Right ventricle myocardium inferior (tissue), 1 donor: ENCODE results near the gene FAM222A. TPM values are rescaled to one million over a fixed set of nuclear protein-coding genes. Genes with fewer than 3 reads are reported as not detected.

ENCODE experiments used
- ATAC-seq: fragments of 200-7000 bp; cut with Tn5 transposase; one replicate; pipeline ENCODE4 v1.9.1; 2020; ENCODE audit warnings: mild to moderate bottlenecking, moderate library complexity
- DNase-seq: peaks from one replicate; pipeline ENCODE4 v3.0.0; 2021; ENCODE audit errors: missing footprints
- intact Hi-C: fragments of 100-400 bp; cut with DNase I; formaldehyde crosslinking; loops from one replicate; pipeline ENCODE4 v1.11.0; 2022
- total RNA-seq: library from RNA; stranded (reverse); fragmentation: NEBNext Ultra II Directional; extraction: Animal tissue kit (Norgen Biotek cat#: 25700); gene quantifications from one replicate; pipeline ENCODE4 v1.2.1, GENCODE V29; 2021
- donor health status: DM: no; HTN: yes; CAD: no; lungs with severe emphysema.

Gene FAM222A
- total RNA-seq, 1 donor from 2014 or later = 27.4 TPM

DNA sequence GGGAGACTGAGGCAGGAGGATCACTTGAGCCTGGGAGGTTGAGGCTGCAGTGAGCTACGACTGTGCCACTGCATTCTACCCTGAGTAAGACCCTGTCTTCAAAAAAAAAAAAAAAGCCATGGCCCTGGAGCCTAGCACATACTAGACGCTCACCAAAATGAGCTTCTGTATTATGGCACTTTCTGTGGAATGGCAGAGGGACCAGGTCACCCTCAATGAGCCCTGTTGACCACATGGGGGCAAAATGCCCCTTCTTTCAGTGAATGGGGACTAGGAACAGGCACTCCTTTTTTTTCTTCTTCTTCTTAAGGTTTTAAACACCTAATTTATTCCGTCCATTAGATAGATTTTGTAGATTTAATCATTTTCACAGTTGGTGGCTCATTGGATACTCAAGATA, 50.5 kb downstream of the FAM222A start:
- DNase-seq (no peak), ATAC-seq (no peak)
- intact Hi-C loops = loop anchor here (5.0 kb wide), 1 partner anchor 52 kb away; the partner anchor contains the start of gene FAM222A

DNA sequence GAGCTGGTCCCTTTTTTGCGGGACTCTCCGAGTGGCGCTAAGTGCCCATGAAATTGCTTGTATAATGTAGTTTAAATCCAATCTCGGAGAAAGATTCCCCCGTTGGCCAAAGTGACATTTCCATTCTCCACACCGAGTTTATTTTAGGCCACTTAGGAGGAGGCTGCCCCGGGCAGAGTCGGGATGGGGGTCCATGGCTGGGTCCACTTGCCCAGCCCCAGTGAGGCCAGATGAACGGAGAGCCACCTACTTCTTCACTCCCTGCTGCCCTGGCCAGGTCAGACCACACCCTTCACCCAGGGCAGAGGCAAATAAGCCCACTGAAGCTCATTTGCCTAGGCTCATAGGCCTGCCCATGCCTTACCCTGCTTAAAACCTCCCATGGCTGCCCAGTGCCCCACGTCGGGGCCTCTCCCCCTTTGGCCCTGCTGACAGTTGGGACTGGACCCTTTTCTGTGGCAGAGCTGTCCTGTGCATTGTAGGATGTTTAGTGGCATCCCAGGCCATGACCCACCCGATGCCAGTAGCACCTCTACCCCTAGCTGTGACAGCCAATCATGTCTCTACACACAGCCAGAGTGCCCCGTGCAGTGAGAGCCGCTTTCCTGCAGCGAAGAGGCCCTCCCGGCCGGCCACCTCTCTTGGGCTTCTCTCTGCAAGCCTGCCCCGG, 51.3 kb downstream of the FAM222A start:
- intact Hi-C loops = loop anchor here (5.0 kb wide), 1 partner anchor 53 kb away; the partner anchor contains the start of gene FAM222A
- no peak for ATAC-seq
- DNase-seq = no peak

DNA sequence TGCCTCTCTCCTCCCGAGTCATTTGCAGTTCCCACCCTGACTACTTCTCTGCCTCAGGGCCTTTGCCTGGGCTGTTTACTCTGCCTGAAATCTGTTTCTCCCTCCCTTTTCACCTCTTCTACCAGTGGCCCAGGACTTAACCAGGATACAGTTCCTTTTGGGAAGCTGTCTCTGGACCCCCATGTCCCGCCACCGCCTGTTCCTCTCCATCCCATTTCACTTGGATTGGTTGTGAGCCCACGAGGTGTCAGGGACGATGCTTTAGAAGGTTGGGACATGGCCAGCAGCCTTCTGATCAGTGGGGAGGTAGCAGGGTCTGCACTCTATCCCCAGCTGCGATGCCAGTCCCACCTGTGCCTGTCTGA, 51.8 kb downstream of the FAM222A start:
- intact Hi-C loops = no loop called here
- ATAC-seq (no peak), DNase-seq (no peak)

DNA sequence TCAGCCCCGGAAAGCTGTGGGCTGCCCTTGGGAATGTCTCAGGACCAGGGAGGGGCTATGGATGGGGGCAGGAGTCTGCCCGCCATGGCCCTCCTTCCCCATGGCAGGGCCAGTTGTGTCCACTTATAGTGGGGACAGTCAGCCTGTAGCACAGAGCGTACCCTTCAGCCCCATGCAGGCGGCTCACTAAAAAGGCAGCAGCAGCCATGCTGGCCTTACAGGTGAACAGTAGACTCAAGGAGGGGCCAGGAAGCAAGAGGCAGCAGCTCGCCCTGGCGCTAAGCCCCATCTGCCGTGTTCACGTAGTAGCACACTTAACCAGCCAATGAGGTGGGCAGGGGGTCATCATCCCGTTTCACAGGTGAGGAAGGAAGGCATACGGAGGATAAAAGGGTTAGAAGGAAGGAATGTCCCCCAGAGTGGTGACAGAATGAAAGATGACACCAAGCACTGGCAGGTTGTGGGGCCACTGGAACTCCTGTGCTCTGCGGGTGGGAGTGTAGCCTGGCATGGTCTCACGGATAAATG, 52.7 kb downstream of the FAM222A start:
- intact Hi-C loops = no loop called here
- no peak for DNase-seq
- ATAC-seq = no peak

DNA sequence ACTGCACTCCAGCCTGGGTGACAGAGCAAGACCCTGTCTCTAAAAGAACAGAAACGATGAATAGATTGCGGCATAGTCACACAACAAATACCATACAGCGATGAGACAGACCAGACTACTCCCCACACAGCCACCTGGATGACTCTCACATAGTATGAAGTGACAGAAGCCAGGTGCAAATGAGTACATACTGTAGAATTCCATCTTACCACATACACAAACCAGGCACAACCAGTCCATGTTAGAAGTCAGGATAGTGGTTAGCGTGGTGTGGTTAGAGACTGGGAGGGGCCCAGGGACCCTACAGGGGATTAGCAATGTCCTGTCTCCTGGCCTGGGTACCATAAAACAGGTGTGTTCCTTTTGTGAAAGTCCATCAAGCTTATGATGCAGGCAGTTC, 53.8 kb downstream of the FAM222A start:
- no peak for ATAC-seq
- intact Hi-C loops = no loop called here

DNA sequence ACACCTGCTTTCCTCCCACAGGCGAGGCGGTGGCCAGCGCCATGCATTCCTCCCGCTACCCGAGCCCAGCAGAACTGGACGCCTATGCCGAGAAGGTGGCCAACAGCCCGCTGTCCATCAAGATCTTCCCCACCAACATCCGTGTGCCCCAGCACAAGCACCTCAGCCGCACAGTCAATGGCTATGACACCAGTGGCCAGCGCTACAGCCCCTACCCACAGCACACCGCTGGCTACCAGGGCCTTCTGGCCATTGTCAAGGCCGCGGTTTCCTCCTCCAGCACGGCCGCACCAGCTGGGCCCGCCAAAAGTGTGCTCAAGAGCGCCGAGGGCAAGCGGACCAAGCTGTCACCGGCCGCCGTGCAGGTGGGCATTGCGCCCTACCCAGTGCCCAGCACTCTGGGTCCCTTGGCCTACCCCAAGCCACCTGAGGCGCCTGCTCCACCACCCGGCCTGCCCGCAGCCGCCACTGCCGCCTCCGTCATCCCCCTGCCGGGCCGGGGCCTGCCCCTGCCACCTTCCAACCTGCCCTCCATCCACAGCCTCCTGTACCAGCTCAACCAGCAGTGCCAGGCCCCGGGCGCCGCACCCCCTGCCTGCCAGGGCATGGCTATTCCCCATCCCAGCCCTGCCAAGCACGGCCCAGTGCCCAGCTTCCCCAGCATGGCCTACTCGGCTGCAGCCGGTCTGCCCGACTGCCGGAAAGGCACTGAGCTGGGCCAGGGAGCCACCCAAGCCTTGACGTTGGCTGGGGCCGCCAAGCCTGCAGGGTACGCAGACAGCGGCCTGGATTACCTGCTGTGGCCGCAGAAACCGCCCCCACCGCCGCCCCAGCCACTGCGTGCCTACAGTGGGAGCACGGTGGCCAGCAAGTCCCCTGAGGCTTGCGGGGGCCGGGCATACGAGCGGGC, 54.6 kb downstream of the FAM222A start:
- ATAC-seq (no peak), DNase-seq (no peak)
- intact Hi-C loops = no loop called here

More for the DNA sequence above, 53.8 kb downstream of the FAM222A start:
- no peak for DNase-seq

DNA sequence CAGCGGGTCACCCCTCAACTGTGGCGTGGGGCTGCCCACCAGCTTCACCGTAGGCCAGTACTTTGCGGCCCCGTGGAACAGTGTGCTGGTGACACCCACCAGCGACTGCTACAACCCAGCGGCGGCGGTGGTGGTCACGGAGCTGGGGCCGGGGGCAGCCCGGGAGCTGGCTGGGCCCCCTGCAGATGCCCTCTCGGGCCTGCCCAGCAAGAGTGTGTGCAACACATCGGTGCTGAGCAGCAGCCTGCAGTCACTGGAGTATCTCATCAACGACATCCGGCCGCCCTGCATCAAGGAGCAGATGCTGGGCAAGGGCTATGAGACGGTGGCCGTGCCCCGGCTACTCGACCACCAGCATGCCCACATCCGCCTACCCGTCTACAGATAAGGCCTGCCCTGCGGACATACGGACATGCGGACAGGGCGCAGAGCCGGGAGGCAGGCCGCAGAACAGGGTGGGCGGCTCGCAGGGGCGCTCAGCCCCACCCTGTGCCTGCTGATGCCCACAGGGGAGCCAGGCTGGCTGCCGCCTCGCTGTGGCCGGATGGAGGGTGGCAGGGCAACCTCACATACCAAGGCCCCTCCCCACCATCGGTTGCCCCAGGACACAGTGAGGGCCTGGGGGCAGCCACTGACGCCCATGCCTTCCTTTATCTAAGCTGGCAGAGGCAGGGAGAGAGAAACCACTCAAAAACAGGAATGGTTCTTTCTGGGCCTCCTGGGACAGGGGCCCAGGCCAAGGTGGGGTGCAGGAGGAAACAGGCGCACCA, 55.5 kb downstream of the FAM222A start:
- ATAC-seq (no peak), DNase-seq (no peak)
- intact Hi-C loops = no loop called here

DNA sequence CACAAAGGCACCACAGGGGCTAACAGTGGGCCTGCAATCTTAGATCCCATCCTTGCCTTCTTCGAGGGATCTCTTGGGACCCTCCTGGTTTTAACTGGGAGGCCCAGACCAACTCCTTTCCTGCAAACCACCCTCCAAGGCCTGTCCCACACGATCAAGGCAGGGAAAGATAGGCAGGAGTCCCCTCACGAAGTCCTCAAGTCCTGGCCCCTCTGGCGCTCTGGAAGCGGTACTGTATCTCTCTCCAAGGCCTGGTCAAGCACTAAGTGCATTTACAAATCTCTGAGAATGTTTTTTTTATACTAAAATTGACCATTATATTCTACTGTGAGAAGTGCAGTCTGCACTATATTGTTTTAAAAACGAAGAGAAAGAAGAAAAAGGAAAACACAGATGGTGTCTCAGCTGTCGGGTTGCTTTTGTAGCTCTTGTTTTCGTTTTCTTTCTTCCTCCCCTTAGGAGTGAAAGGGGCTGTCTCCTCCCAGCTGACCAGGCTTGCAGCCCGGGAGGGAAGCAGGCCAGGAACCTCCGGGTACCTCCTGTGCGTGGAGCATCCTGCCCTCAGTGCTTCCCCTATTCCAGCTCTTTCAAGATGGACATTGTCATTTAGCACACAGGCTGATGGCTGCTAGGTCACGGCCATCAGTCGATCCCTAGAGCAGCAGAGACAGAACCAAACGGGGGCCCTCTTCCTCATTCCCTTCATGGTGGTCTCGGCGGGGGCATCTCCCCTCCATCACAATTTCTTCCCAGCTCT, 56.7 kb downstream of the FAM222A start:
- intact Hi-C loops = no loop called here
- no peak for ATAC-seq

DNA sequence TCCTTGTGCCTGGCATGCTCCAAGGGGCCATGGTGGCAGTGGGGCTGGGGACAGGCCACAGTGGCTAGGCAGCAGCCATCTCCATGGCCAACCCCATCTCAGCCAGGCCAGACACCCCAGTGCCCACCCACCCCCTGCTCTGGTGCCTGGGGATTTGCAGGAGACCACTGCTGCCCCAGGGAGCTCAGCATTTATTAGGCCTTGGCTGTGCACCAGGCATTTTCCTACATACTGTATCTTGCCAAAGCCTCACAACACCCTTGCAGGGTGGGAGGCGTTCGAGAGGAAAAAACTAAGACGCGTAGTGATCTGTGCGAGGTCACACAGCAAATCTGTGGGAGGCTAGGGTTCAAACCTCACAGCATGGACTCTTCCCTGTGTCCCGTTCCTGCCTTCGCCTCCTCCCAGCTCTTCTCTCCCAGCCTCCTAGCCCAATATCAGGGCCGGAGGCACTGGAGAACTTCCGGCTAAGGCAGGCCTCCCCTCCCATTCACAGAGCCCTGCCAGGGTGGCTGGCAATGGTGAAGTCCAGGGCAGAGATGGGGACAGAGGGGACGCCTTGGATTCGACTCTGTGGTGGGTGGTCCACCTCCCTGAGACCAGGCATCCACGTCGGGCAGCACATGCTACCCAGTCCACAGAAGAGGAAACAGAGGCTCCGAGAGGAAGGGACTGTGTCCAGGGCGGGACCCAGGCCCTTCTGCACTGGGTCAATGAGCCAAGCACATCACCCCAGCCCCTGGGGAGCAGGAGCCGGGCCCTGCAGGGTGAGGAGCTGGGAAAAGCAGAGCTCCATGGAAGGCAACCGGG, 57.4 kb downstream of the FAM222A start:
- ATAC-seq (no peak), DNase-seq (no peak)
- intact Hi-C loops = no loop called here

More for the DNA sequence above, 56.7 kb downstream of the FAM222A start:
- no peak for DNase-seq

DNA sequence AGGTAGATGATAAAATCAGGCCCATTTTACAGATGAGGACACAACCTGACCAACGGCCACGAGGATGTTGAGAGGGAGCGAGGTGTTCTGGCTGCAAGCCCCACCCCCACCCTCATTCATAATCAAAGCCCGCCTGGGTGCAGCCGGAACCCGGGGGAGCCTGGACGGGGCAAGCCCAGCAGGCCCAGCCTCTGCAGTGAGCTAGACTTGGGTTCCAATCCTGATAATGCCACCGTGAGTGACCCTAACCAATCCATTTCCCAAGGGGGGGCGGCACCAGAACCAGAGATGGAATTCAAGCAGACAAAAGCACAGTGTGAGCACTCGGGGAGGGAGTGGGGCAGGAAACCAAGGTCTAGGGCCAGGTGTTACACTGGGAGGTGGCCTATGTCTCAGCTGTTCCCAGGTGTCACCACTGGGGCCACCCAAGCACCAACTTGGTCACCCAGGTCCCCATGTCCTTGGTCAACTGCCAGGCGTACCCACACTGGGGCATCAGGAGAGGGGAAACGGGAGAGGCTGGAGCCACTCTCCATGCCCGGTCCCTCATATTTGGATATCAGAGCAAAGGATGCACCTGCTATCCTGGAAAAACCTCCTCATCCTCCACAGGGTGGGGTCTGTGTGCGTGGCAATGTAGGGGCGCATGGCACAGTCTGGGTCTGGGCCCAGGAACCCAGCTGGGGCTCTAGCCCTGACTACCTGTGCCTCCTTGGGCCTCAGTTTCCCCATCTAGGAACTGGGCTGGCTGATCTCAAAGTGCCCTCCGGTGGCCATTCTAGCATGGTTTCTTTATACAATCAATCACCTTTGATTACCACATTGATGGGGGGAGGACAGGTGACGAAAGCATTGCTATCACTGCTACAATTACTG, 58.4 kb downstream of the FAM222A start:
- no peak for ATAC-seq
- DNase-seq = no peak
- intact Hi-C loops = no loop called here

DNA sequence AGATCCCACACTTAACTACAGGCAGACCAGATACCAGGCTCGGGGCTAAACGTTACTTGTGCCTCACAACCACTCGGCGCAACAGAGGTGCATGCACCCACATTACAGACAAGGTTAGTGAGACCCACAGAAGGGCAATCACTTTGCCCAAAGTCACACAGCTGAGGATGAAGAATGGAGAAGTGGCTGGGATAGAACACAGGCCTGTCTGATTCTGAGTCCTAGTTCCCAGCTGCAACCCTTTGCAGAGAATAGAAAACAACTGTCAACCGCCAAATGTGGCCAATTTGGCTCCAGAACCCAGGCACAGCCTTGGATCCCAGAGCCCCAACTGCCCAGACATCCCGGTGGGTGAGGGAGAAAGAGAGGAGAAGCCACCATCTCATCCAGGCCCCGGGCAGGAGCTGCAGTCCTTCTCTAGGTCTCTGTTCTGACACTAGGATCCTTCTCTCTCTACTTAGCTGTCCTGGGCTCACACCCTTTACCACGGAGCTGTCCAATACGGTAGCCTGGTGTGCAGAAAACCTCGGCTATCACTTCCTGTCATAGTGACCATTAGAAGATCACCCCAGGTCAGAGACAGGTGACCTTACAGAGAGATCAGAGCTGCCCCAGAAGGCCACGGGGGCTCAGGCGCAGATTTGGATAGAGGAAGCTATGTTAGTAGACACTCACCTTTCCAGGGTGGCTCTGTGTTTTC, 59.1 kb downstream of the FAM222A start:
- ATAC-seq (no peak), DNase-seq (no peak)
- intact Hi-C loops = no loop called here

DNA sequence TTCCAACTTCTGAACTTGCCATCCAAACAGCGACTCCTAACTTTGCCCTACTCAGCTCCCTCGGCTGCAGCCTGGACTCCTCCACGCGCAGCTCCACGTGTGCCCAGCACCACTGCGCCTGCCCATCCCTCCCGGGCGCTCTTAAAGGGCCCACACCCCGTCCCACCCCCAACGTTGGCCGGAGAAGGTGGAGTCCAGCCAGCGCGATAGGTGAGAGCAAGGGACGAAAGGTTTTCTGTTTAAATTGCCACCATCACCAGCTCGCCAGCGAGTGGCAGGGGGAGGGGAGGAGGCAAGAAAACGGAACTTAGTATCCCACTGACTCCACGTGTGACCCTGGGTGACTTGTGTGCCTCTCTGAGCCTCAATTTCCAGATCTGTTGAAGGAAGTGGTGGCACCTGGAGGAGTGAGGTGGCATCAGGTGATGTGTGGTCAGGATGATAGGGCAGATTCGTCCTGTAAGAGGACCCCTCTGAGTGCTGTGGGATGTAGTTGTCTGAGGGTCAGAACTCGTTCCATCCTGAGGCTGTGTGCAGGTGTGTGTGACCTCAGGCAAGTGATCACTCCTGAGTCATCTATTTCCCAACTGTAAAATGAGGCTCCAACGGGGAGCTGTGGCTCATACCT, 59.9 kb downstream of the FAM222A start:
- ATAC-seq (no peak), DNase-seq (no peak)
- intact Hi-C loops = loop anchor here (2.0 kb wide), 1 partner anchor 53 kb away; no protein-coding TSS in a partner anchor

DNA sequence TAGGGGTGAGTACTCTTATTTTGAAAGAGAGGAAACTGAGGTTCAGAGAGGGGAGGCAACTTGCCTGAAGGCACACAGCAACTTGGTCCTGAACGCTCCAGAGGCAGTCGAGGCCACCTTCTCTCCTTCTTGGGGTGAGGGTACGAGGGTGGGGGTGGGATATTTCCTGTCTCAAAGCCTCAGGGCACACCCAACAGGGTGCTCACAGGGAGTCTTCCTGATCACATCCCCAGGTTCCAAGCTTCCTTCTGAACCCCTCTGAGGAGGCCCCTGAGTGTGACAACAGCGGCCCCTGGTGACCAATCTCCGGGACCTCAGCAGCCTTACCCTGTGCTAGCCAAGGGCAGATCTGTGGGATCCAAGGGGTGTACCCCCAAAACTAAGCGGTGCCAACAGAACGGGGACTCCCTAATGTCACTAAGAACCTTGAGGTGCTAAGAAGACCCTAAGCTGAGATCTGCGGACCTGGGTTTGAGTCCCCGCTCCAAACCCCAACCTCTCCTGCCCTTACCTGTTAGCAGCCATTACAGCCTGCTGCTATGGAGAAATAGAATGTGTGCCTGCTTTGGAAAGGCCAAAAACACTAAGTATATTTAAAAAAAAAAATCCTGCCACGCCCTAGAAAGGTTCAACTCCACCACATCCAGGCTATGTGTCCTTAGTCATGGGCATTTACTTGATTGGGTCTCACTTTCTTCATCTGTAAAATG, 61.7 kb downstream of the FAM222A start:
- intact Hi-C loops = loop anchor here (1.0 to 2.0 kb wide), 3 partner anchors 55 to 257 kb away; no protein-coding TSS in a partner anchor
- DNase-seq (peak; percentile 84), ATAC-seq (peak; percentile 82)

DNA sequence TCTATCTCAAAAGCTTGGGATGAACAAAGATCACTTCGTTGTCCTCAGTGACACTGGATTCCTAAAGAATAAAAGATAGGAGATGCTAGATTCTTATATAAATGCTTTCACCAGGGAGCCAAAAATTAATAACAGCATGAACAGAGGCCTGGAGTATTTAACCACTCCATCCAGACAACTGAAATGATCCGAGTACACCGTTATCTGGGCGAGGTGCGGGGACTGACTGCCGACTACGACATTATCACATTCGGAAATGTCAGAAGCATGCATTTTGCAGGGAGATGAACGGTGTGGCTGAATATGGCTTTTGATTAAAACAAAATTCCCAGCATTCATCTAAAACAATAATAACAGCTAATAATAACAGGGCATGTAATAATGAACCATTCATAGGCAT, 63.0 kb downstream of the FAM222A start:
- intact Hi-C loops = loop anchor here (2.0 kb wide), 1 partner anchor 348 kb away; no protein-coding TSS in a partner anchor
- DNase-seq (no peak), ATAC-seq (no peak)

DNA sequence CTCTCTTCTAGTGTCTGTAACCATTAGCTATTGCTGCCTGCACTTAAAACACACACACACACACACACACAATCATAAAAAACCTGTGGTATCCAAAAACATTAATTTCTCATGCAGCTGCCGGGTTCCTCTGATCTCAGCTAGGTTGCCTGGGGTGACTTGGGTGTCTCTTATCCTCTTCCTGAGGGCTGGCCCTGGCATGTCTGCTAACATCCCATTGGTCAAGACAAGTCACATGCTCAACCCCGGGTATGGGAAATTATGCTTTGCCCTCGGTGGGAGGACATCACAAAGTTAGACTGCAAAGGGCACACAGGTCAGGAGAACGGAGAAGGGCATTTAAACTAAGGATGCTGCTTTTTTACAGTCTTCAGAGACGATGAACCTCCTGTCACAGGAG, 63.9 kb downstream of the FAM222A start:
- no peak for ATAC-seq
- no peak for DNase-seq
- intact Hi-C loops = loop anchor here (2.0 kb wide), 1 partner anchor 349 kb away; no protein-coding TSS in a partner anchor
